ENCODE data around the gene TRUB1. TPM values are rescaled to one million over a fixed set of nuclear protein-coding genes. Genes with fewer than 3 reads are reported as not detected.

The TRUB1 gene
- total RNA-seq, 1 donor from 2014 or later = 18.7 TPM

GRCh38 chr10:114982989-114983388 lies 45.0 kb downstream of the TRUB1 start:
- Mint-ChIP-seq H3K27ac (ENCODE audit: unreplicated experiment) (no peak overlapping the region), H3K9me3 (ENCODE audit: low read depth) (peaks cover 57% of the 10 kb centered on the region)

GRCh38 chr10:114987995-114988394 lies 50.0 kb downstream of the TRUB1 start:
- Mint-ChIP-seq H3K9me3 (ENCODE audit: low read depth) (peaks cover 41% of the 10 kb centered on the region), H3K27me3 (ENCODE audit: low read depth) (no peaks in the 10 kb centered on the region), H3K4me1 (ENCODE audit: low read depth) (peaks cover 17% of the 10 kb centered on the region), H3K4me3 (ENCODE audit: unreplicated experiment) (no peak overlapping the region), H3K27ac (ENCODE audit: unreplicated experiment) (peak overlapping the region; percentile 90), H3K36me3 (ENCODE audit: low read depth) (peaks cover 39% of the 10 kb centered on the region)
- TF ChIP-seq, protein P1, sequence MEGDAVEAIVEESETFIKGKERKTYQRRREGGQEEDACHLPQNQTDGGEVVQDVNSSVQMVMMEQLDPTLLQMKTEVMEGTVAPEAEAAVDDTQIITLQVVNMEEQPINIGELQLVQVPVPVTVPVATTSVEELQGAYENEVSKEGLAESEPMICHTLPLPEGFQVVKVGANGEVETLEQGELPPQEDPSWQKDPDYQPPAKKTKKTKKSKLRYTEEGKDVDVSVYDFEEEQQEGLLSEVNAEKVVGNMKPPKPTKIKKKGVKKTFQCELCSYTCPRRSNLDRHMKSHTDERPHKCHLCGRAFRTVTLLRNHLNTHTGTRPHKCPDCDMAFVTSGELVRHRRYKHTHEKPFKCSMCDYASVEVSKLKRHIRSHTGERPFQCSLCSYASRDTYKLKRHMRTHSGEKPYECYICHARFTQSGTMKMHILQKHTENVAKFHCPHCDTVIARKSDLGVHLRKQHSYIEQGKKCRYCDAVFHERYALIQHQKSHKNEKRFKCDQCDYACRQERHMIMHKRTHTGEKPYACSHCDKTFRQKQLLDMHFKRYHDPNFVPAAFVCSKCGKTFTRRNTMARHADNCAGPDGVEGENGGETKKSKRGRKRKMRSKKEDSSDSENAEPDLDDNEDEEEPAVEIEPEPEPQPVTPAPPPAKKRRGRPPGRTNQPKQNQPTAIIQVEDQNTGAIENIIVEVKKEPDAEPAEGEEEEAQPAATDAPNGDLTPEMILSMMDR (IDR thresholded peaks at IDR 0.05) = no peak
- no peak for DNase-seq (ENCODE audit: low spot score)

More at GRCh38 chr10:114982989-114983388, 45.0 kb downstream of the TRUB1 start:
- TF ChIP-seq, protein P1 (IDR thresholded peaks at IDR 0.05) = no peak
- Mint-ChIP-seq H3K27me3 (ENCODE audit: low read depth) (no peaks in the 10 kb centered on the region), H3K36me3 (ENCODE audit: low read depth) (peaks cover 51% of the 10 kb centered on the region), H3K4me1 (ENCODE audit: low read depth) (peaks cover 5% of the 10 kb centered on the region), H3K4me3 (ENCODE audit: unreplicated experiment) (no peak overlapping the region)
- DNase-seq (ENCODE audit: low spot score) = no peak

DNA sequence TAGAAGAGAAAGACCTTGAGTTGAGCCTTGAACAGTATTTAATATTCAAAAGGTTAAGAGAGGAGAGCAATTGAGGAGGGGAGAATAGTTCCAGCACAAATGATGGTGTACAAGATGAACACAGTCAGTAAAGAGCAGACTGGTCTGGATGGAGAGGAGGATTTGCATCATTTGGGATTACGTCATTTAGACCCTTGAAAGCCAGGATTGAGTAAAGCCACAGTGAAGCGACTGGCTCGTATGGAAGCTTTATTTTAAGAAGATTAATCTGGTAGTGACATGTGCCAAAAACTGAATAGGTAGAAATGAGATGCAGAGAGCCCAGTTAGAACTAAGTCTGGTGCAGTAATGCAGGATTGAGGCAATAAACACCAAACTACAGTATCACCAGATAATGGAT lies 52.6 kb downstream of the TRUB1 start:
- H3K27ac Mint-ChIP-seq (ENCODE audit: unreplicated experiment) = no peak overlapping the region
- peaks cover 15% of the 10 kb centered on the region for H3K9me3 Mint-ChIP-seq (ENCODE audit: low read depth)
- H3K27me3 Mint-ChIP-seq (ENCODE audit: low read depth) = no peaks in the 10 kb centered on the region
- TF ChIP-seq, protein P1 (IDR thresholded peaks at IDR 0.05) = no peak
- peaks cover 17% of the 10 kb centered on the region for H3K36me3 Mint-ChIP-seq (ENCODE audit: low read depth)
- no peak for DNase-seq (ENCODE audit: low spot score)
- H3K4me3 Mint-ChIP-seq (ENCODE audit: unreplicated experiment) = no peak overlapping the region
- peaks cover 29% of the 10 kb centered on the region for H3K4me1 Mint-ChIP-seq (ENCODE audit: low read depth)

- no peaks in the 10 kb centered on the region for H3K27me3 Mint-ChIP-seq (ENCODE audit: low read depth)
- H3K9me3 Mint-ChIP-seq (ENCODE audit: low read depth) = peaks cover 11% of the 10 kb centered on the region
- no peak overlapping the region for H3K27ac Mint-ChIP-seq (ENCODE audit: unreplicated experiment)
- H3K4me3 Mint-ChIP-seq (ENCODE audit: unreplicated experiment) = no peak overlapping the region
- H3K4me1 Mint-ChIP-seq (ENCODE audit: low read depth) = peaks cover 33% of the 10 kb centered on the region
- DNase-seq (ENCODE audit: low spot score) = no peak
- H3K36me3 Mint-ChIP-seq (ENCODE audit: low read depth) = peaks cover 13% of the 10 kb centered on the region
- TF ChIP-seq, protein P1 (IDR thresholded peaks at IDR 0.05) = no peak
Observed at GRCh38 chr10:114990991-114991390, 53.0 kb downstream of the TRUB1 start.

DNA sequence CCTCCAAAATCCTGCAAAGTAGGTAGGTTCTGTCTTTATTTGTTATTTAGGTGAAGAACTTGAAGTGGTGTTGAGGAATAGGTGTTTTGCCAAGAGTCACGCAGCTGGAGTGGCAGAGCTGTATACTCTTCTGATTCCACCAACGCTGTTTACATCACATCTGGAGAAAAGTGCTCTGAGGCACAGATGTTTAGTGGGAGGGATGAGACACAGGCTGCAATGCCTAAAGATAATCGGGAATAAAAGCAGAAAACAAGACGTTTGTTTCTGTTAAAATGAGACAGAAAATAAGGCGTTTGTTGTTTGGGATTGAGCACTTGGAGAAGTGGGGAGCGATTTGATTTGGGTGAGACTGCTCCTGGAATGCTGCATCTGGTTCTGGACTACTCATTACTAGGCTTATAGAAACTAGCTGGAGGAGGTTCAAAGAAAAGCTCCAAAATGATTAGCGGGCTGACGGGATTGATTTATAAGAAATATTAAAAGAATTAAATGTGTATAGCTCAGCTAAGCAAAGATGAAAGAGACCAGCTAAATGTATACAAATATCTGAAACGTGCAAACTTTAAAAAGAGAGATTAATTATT lies 54.3 kb downstream of the TRUB1 start:
- no peaks in the 10 kb centered on the region for H3K27me3 Mint-ChIP-seq (ENCODE audit: low read depth)
- TF ChIP-seq, protein P1 (IDR thresholded peaks at IDR 0.05) = no peak
- H3K9me3 Mint-ChIP-seq (ENCODE audit: low read depth) = peaks cover 6% of the 10 kb centered on the region
- H3K27ac Mint-ChIP-seq (ENCODE audit: unreplicated experiment) = no peak overlapping the region
- peaks cover 46% of the 10 kb centered on the region for H3K4me1 Mint-ChIP-seq (ENCODE audit: low read depth)
- H3K36me3 Mint-ChIP-seq (ENCODE audit: low read depth) = peaks cover 9% of the 10 kb centered on the region
- H3K4me3 Mint-ChIP-seq (ENCODE audit: unreplicated experiment) = no peak overlapping the region
- no peak for DNase-seq (ENCODE audit: low spot score)

Data from chondrocyte (in vitro differentiated cells).